ENCODE results near the gene PDP2. TPM values are rescaled to one million over a fixed set of nuclear protein-coding genes. Genes with fewer than 3 reads are reported as not detected.
A peak's percentile ranks its signal among the peaks of the same experiment; 100 is the strongest.
"Not testable (repeated sequence)": the region's sequence is repeated elsewhere in the genome, so short reads cannot be mapped to it uniquely, and the experiment has no call there.

The PDP2 gene
- total RNA-seq, 1 donor from 2014 or later = 18.0 TPM

DNA sequence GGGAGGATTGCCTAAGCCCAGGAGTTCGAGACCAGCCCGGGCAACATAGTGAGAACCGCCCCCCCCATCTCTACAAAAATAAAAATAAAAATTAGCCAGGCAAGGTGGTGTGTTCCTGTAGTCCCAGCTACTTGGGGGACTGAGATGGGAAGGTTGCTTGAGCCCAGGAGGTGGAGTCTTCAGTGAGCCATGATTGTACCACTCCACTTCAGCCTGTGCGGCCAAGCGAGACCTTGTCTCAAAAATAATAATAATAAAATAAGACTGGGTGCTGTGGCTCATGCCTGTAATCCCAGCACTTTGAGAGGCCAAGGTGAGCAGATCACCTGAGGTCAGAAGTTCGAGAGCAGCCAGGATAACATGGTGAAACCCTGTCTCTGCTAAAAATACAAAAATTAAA is 11.5 kb downstream of the PDP2 start:
- Mint-ChIP-seq H3K4me3 (no peak overlapping the region), H3K4me1 (no peaks in the 10 kb centered on the region), H3K36me3 (ENCODE audit: low read depth) (no peaks in the 10 kb centered on the region), H3K27me3 (ENCODE audit: low read depth) (no peaks in the 10 kb centered on the region), H3K27ac (ENCODE audit: unreplicated experiment) (no peak overlapping the region), H3K9me3 (no peaks in the 10 kb centered on the region)
- DNase-seq (ENCODE audit: low read depth, low spot score) = no peak
- TF ChIP-seq, protein P1, sequence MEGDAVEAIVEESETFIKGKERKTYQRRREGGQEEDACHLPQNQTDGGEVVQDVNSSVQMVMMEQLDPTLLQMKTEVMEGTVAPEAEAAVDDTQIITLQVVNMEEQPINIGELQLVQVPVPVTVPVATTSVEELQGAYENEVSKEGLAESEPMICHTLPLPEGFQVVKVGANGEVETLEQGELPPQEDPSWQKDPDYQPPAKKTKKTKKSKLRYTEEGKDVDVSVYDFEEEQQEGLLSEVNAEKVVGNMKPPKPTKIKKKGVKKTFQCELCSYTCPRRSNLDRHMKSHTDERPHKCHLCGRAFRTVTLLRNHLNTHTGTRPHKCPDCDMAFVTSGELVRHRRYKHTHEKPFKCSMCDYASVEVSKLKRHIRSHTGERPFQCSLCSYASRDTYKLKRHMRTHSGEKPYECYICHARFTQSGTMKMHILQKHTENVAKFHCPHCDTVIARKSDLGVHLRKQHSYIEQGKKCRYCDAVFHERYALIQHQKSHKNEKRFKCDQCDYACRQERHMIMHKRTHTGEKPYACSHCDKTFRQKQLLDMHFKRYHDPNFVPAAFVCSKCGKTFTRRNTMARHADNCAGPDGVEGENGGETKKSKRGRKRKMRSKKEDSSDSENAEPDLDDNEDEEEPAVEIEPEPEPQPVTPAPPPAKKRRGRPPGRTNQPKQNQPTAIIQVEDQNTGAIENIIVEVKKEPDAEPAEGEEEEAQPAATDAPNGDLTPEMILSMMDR (conservative IDR thresholded peaks at IDR 0.05) = no peak

DNA sequence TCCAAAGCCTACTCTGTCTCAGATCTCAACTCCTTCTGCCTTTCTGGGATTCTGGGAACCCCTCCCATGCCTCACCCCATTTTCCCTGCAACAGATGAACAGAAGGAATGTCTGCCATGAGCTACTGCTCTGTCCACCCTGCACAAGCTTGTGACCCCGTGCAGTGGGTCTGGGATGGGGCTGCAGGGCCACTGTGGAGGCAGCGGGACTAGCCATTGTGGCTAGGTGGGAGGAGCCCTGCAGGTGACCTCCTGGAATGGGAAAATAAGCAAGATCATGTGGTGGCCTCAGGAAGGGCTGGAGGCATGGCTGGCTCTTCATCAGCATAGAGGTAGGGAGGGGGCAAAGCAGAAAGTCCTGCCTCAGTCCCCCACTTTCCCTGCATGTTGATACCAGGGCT is 13.7 kb downstream of the PDP2 start:
- H3K36me3 Mint-ChIP-seq (ENCODE audit: low read depth) = no peaks in the 10 kb centered on the region
- H3K27ac Mint-ChIP-seq (ENCODE audit: unreplicated experiment) = no peak overlapping the region
- H3K9me3 Mint-ChIP-seq = no peaks in the 10 kb centered on the region
- H3K27me3 Mint-ChIP-seq (ENCODE audit: low read depth) = no peaks in the 10 kb centered on the region
- H3K4me3 Mint-ChIP-seq = no peak overlapping the region
- no peaks in the 10 kb centered on the region for H3K4me1 Mint-ChIP-seq
- TF ChIP-seq, protein P1 (conservative IDR thresholded peaks at IDR 0.05) = no peak
- no peak for DNase-seq (ENCODE audit: low read depth, low spot score)

DNA sequence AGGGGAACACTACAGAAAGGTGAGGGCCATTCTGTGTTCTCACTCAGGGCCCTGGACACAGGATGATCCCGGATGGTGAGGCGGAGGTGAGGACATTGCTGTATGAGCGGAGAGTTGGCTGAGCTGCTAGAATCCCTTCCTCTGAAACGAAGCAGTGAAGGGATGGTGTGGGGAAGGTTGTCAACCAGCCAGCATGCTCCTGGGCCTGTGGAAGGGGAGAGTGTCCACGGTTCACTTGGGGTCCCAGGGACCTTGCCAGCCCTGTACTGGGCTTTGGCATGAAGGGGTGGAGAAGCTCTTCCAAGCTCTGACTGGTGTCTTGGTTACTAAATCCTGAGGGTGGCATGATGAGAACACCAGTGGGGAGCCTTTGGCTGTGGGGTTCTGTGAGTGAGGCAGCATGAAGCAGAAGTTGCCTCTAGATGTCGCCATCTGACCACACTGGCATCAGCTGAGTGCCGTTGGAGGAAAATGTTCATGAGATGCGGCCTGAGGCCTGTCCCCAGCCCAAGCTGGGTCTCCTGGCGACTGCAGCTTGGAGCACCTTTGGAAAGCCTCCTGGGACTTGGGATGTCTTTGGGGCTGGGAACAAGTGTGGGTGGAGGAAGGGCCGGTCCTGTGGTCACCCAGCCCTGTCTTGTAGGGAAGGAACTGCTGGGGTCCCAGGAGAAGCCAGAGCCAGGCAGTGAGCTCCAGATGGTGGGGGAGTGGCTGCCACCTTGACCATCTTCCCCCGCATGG is 14.8 kb downstream of the PDP2 start:
- Mint-ChIP-seq H3K4me3 (no peak overlapping the region), H3K27ac (ENCODE audit: unreplicated experiment) (peak overlapping the region; percentile 59), H3K27me3 (ENCODE audit: low read depth) (no peaks in the 10 kb centered on the region), H3K9me3 (no peaks in the 10 kb centered on the region), H3K4me1 (peaks cover 7% of the 10 kb centered on the region), H3K36me3 (ENCODE audit: low read depth) (no peaks in the 10 kb centered on the region)
- TF ChIP-seq, protein P1 (conservative IDR thresholded peaks at IDR 0.05) = peak; percentile 81
- DNase-seq (ENCODE audit: low read depth, low spot score) = peak; percentile 62

DNA sequence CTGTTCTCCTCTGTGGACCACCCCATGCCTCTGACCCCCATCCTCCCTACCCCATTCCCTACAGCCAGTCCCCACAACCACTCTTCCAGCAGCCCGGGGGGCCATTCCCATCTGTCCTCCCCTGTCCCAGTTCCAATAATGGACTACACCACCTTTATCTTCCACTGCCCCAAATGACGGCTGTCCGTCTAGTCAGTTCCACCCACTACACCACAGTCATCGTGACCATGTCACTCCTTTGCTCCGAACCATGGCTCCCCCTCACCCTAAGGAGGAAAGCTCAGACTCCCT is 15.3 kb downstream of the PDP2 start:
- H3K4me3 Mint-ChIP-seq = no peak overlapping the region
- no peaks in the 10 kb centered on the region for H3K9me3 Mint-ChIP-seq
- H3K27ac Mint-ChIP-seq (ENCODE audit: unreplicated experiment) = no peak overlapping the region
- no peak for DNase-seq (ENCODE audit: low read depth, low spot score)
- TF ChIP-seq, protein P1 (conservative IDR thresholded peaks at IDR 0.05) = no peak
- H3K4me1 Mint-ChIP-seq = peaks cover 7% of the 10 kb centered on the region
- no peaks in the 10 kb centered on the region for H3K36me3 Mint-ChIP-seq (ENCODE audit: low read depth)
- no peaks in the 10 kb centered on the region for H3K27me3 Mint-ChIP-seq (ENCODE audit: low read depth)

DNA sequence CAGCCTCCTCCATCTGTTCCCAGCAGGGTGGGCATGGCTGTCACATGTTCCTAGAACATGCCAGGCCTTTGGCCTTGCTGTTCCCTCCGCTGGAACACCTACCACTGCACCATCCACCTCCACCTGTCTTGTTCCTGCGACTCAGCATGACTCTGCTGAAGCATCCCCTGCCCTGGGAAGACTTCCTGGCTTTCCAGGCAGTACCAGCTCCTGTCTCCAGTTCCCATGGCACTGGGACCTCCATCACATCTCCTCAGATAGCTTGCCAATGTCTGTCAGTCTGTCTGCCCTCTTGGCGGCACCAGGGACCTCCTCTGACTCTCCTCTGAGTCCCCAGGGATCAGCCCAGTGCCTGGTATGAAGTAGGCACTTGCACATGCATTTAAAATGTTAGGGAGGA is 15.7 kb downstream of the PDP2 start:
- no peak overlapping the region for H3K4me3 Mint-ChIP-seq
- TF ChIP-seq, protein P1 (conservative IDR thresholded peaks at IDR 0.05) = no peak
- H3K27ac Mint-ChIP-seq (ENCODE audit: unreplicated experiment) = no peak overlapping the region
- peaks cover 7% of the 10 kb centered on the region for H3K4me1 Mint-ChIP-seq
- no peaks in the 10 kb centered on the region for H3K9me3 Mint-ChIP-seq
- DNase-seq (ENCODE audit: low read depth, low spot score) = no peak
- H3K36me3 Mint-ChIP-seq (ENCODE audit: low read depth) = no peaks in the 10 kb centered on the region
- no peaks in the 10 kb centered on the region for H3K27me3 Mint-ChIP-seq (ENCODE audit: low read depth)

DNA sequence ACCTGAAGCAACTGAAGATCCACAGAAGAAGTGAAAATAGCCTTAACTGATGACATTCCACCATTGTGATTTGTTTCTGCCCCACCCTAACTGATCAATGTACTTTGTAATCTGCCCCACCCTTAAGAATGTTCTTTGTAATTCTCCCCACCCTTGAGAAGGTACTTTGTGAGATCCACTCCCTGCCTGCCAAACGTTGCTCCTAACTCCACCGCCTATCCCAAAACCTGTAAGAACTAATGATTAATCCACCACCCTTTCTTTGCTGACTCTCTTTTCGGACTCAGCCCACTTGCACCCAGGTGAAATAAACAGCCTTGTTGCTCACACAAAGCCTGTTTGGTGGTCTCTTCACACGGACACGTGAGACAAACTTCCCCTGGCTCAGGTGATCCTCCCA is 16.4 kb downstream of the PDP2 start:
- H3K36me3 Mint-ChIP-seq (ENCODE audit: low read depth); H3K4me3 Mint-ChIP-seq; H3K9me3 Mint-ChIP-seq; DNase-seq (ENCODE audit: low read depth, low spot score); H3K4me1 Mint-ChIP-seq; H3K27me3 Mint-ChIP-seq (ENCODE audit: low read depth): not testable (repeated sequence)
- H3K27ac Mint-ChIP-seq (ENCODE audit: unreplicated experiment) = peak overlapping the region; percentile 21
